Liver (tissue), 9 donors: ENCODE data around the gene SPAG16. TPM values are rescaled to one million over a fixed set of nuclear protein-coding genes. Genes with fewer than 3 reads are reported as not detected.

Experiments
- DNase-seq: peaks from one replicate; pipeline ENCODE4 v3.0.0-alpha.2; 2017; ENCODE audit warnings: low spot score
- H3K27ac ChIP-seq, 2 donors: one replicate each; pipeline ENCODE4 v1.7.0; 2013; ENCODE audit warnings: inconsistent platforms in 2 of 2, low read length in 2 of 2, control low read depth in 1 of 2, low read depth in 1 of 2, mild to moderate bottlenecking in 1 of 2
- H3K27me3 ChIP-seq, 4 donors: one replicate each; pipeline versions ENCODE4 v1.6.1 to v1.7.0; 2013; ENCODE audit warnings: low read length in 3 of 4, inconsistent platforms in 1 of 4, mild to moderate bottlenecking in 1 of 4, moderate library complexity in 1 of 4; ENCODE audit not compliant: control insufficient read depth in 4 of 4, insufficient read depth in 4 of 4
- H3K36me3 ChIP-seq, 4 donors: one replicate each; pipeline versions ENCODE4 v1.6.1 to v1.7.0; 2013; ENCODE audit warnings: low read length in 3 of 4, mild to moderate bottlenecking in 3 of 4, low read depth in 1 of 4, moderate library complexity in 1 of 4; ENCODE audit not compliant: control insufficient read depth in 4 of 4, insufficient read depth in 3 of 4
- H3K4me1 ChIP-seq, 4 donors: one replicate each; pipeline versions ENCODE4 v1.6.1 to v1.7.0; 2013; ENCODE audit warnings: low read length in 3 of 4, mild to moderate bottlenecking in 3 of 4, moderate library complexity in 1 of 4; ENCODE audit not compliant: control insufficient read depth in 4 of 4, insufficient read depth in 4 of 4
- H3K4me3 ChIP-seq, 3 donors: one replicate each; pipeline versions ENCODE4 v1.6.1 to v1.7.0; 2013; ENCODE audit warnings: low read length in 3 of 3, control low read depth in 1 of 3, low read depth in 1 of 3, mild to moderate bottlenecking in 1 of 3
- H3K9ac ChIP-seq, 2 donors: one replicate each; pipeline ENCODE4 v1.7.0; 2013; ENCODE audit warnings: low read length in 2 of 2, mild to moderate bottlenecking in 2 of 2, moderate library complexity in 2 of 2, control low read depth in 1 of 2, low read depth in 1 of 2
- H3K9me3 ChIP-seq, 4 donors: one replicate each; pipeline versions ENCODE4 v1.6.1 to v1.7.0; 2013; ENCODE audit warnings: low read length in 3 of 4; ENCODE audit not compliant: control insufficient read depth in 4 of 4
- EGR1 ChIP-seq, 2 donors: IDR thresholded peaks; 2 replicates each; pipeline ENCODE4 v1.6.1; 2016 to 2018; ENCODE audit warnings: antibody characterized with exemption in 2 of 2, low read depth in 2 of 2
- FOXA1 ChIP-seq: IDR thresholded peaks from 2 replicates; pipeline ENCODE4 v1.6.1; 2016; ENCODE audit warnings: antibody characterized with exemption
- FOXA2 ChIP-seq: IDR thresholded peaks from 2 replicates; pipeline ENCODE4 v1.6.1; 2016; ENCODE audit warnings: antibody characterized with exemption
- GABPA ChIP-seq, 2 donors: IDR thresholded peaks in 1 of 2; conservative IDR thresholded peaks in 1 of 2; 2 replicates each; pipeline ENCODE4 v1.6.1; 2016; ENCODE audit warnings: antibody characterized with exemption in 2 of 2, mild to moderate bottlenecking in 1 of 2, moderate library complexity in 1 of 2
- HNF4A ChIP-seq, 2 donors: conservative IDR thresholded peaks; 2 replicates each; pipeline ENCODE4 v1.6.1; 2016; ENCODE audit warnings: antibody characterized with exemption in 2 of 2, mild to moderate bottlenecking in 2 of 2
- HNF4G ChIP-seq: IDR thresholded peaks from 2 replicates; pipeline ENCODE4 v1.6.1; 2016; ENCODE audit warnings: antibody characterized with exemption
- JUND ChIP-seq, 2 donors: IDR thresholded peaks; 2 replicates each; pipeline ENCODE4 v1.6.1; 2016; ENCODE audit warnings: antibody characterized with exemption in 2 of 2
- MAX ChIP-seq: IDR thresholded peaks from 2 replicates; pipeline ENCODE4 v1.6.1; 2016; ENCODE audit warnings: antibody characterized with exemption
- NR2F2 ChIP-seq: IDR thresholded peaks from 2 replicates; pipeline ENCODE4 v1.6.1; 2016; ENCODE audit warnings: antibody characterized with exemption
- RAD21 ChIP-seq, 2 donors: IDR thresholded peaks; 2 replicates each; pipeline ENCODE4 v1.6.1; 2016; ENCODE audit warnings: antibody characterized with exemption in 2 of 2, mild to moderate bottlenecking in 2 of 2
- RXRA ChIP-seq, 2 donors: IDR thresholded peaks; 2 replicates each; pipeline ENCODE4 v1.6.1; 2017 to 2018; ENCODE audit warnings: antibody characterized with exemption in 2 of 2, mild to moderate bottlenecking in 1 of 2
- SP1 ChIP-seq: IDR thresholded peaks from 2 replicates; pipeline ENCODE4 v1.6.1; 2018; ENCODE audit warnings: antibody characterized with exemption, mild to moderate bottlenecking
- TAF1 ChIP-seq: conservative IDR thresholded peaks from 2 replicates; pipeline ENCODE4 v1.6.1; 2016; ENCODE audit warnings: antibody characterized with exemption, mild to moderate bottlenecking
- YY1 ChIP-seq: IDR thresholded peaks from 2 replicates; pipeline ENCODE4 v1.6.1; 2016; ENCODE audit warnings: antibody characterized with exemption, mild to moderate bottlenecking
- ZBTB33 ChIP-seq: IDR thresholded peaks from 2 replicates; pipeline ENCODE4 v1.6.1; 2016; ENCODE audit warnings: antibody characterized with exemption
- WGBS: extraction: QIAGEN DNeasy Blood & Tissue Kit; methylation state at CpG from one replicate; pipeline ENCODE4 v1.1.7; 2013; 5-methylcytosine and 5-hydroxymethylcytosine counted together
- polyA plus RNA-seq, 2 donors: library from polyadenylated mRNA; stranded (reverse) in 1 of 2; unstranded in 1 of 2; fragments of 200-250 nt in 1 of 2; fragments of >200 nt in 1 of 2; fragmentation: Nextera tagmentation in 1 of 2; extraction: Ambion mirVana in 1 of 2; gene quantifications; one replicate each; pipeline versions ENCODE4 v1.2.1 to v1.2.3, GENCODE V29; 2013 to 2015
- total RNA-seq, 2 donors: library from RNA; depleted of rRNA; stranded (reverse); fragments of >200 nt; gene quantifications; one replicate each; pipeline ENCODE4 v1.2.3, GENCODE V29; 2014
- TF ChIP-seq, protein P1 (sequence below): IDR thresholded peaks from 2 replicates; pipeline ENCODE4 v1.6.1; 2016; ENCODE audit warnings: antibody characterized with exemption, mild to moderate bottlenecking
- TF ChIP-seq, protein P2 (sequence below): fragments of 150-350 bp; IDR thresholded peaks from 2 replicates; pipeline ENCODE4 v1.5.1; 2017; ENCODE audit warnings: improper control_type of control experiment, low read depth, low read length; ENCODE audit not compliant: missing input control
- TF ChIP-seq, protein P3 (sequence below): IDR thresholded peaks from 2 replicates; pipeline ENCODE4 v1.6.1; 2016; ENCODE audit warnings: antibody characterized with exemption
- donor health status: healthy.
- donor health status: healthy.
- donor health status: healthy.
- donor health status: healthy.
- donor health status: healthy.

Gene SPAG16
- total and polyA plus RNA-seq, 4 donors: 6.4 to 12.7 (median 11.4) TPM

- WGBS: 68% methylated on average over 3 of the region's 3 CpGs
- Histone ChIP-seq H3K9ac (no peak overlapping the region), H3K27me3 (no peaks in the 10 kb centered on the region), H3K4me3 (no peak overlapping the region), H3K27ac (no peak overlapping the region), H3K9me3 (peaks cover 0 to 4% (median 0%) of the 10 kb centered on the region in 4 donors), H3K4me1 (no peaks in the 10 kb centered on the region), H3K36me3 (no peaks in the 10 kb centered on the region)
- TF ChIP-seq MAX (no peak), TAF1 (no peak), RAD21 (IDR thresholded peaks at IDR 0.05) (no peak), JUND (IDR thresholded peaks at IDR 0.05) (no peak)
- TF ChIP-seq, protein P1, sequence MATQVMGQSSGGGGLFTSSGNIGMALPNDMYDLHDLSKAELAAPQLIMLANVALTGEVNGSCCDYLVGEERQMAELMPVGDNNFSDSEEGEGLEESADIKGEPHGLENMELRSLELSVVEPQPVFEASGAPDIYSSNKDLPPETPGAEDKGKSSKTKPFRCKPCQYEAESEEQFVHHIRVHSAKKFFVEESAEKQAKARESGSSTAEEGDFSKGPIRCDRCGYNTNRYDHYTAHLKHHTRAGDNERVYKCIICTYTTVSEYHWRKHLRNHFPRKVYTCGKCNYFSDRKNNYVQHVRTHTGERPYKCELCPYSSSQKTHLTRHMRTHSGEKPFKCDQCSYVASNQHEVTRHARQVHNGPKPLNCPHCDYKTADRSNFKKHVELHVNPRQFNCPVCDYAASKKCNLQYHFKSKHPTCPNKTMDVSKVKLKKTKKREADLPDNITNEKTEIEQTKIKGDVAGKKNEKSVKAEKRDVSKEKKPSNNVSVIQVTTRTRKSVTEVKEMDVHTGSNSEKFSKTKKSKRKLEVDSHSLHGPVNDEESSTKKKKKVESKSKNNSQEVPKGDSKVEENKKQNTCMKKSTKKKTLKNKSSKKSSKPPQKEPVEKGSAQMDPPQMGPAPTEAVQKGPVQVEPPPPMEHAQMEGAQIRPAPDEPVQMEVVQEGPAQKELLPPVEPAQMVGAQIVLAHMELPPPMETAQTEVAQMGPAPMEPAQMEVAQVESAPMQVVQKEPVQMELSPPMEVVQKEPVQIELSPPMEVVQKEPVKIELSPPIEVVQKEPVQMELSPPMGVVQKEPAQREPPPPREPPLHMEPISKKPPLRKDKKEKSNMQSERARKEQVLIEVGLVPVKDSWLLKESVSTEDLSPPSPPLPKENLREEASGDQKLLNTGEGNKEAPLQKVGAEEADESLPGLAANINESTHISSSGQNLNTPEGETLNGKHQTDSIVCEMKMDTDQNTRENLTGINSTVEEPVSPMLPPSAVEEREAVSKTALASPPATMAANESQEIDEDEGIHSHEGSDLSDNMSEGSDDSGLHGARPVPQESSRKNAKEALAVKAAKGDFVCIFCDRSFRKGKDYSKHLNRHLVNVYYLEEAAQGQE: no peak
- DNase-seq: no peak
Measured at GRCh38 chr2:214011676-214012075, 727.4 kb downstream of the SPAG16 start.

DNA sequence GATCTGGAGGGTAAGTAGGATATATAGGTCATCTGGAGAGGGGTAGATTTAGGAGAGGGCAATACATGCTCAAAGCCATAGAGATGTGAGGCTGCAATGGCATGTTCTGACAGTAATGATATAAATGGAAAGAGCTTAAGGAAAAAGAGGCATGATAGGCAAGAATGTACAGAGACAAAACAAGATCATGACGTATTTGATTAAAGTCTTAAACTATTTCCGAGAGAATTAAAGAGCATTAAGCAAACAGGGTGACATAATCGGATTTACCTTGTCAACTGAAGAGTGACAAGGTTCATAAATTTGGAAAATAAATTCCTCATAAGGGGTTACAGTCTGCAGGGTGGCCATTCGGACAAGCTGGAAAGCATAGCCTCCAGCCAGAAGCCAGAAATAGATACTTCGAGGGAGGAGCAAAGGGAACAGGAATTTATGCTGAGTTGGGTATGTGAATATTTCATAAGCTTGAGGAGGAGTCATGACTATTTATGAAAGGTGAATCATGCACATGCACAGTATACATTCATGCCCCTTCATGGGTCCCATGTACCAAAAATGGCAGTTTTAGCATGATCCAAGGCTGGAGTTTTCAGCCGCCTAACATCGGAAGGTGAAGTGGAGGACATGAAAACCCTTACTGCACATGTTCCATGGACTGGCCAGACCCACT lies 730.4 kb downstream of the SPAG16 start:
- no peak overlapping the region for H3K27ac ChIP-seq
- no peaks in the 10 kb centered on the region for H3K27me3 ChIP-seq
- no peaks in the 10 kb centered on the region for H3K36me3 ChIP-seq
- TF ChIP-seq, protein P1: no peak
- TF ChIP-seq FOXA2 (no peak), RAD21 (IDR thresholded peaks at IDR 0.05) (no peak), NR2F2 (no peak), ZBTB33 (no peak), FOXA1 (no peak), HNF4A (conservative IDR thresholded peaks at IDR 0.05) (no peak), YY1 (no peak), SP1 (no peak), TAF1 (no peak), RXRA (IDR thresholded peaks at IDR 0.05) (no peak), HNF4G (no peak), GABPA (IDR thresholded peaks at IDR 0.05 in 1 of 2, conservative IDR thresholded peaks at IDR 0.05 in 1 of 2) (no peak), MAX (no peak), EGR1 (IDR thresholded peaks at IDR 0.05; ENCODE audit: low read depth in 2 of 2) (no peak), JUND (IDR thresholded peaks at IDR 0.05) (no peak)
- TF ChIP-seq, protein P2, sequence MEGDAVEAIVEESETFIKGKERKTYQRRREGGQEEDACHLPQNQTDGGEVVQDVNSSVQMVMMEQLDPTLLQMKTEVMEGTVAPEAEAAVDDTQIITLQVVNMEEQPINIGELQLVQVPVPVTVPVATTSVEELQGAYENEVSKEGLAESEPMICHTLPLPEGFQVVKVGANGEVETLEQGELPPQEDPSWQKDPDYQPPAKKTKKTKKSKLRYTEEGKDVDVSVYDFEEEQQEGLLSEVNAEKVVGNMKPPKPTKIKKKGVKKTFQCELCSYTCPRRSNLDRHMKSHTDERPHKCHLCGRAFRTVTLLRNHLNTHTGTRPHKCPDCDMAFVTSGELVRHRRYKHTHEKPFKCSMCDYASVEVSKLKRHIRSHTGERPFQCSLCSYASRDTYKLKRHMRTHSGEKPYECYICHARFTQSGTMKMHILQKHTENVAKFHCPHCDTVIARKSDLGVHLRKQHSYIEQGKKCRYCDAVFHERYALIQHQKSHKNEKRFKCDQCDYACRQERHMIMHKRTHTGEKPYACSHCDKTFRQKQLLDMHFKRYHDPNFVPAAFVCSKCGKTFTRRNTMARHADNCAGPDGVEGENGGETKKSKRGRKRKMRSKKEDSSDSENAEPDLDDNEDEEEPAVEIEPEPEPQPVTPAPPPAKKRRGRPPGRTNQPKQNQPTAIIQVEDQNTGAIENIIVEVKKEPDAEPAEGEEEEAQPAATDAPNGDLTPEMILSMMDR: no peak
- TF ChIP-seq, protein P3, sequence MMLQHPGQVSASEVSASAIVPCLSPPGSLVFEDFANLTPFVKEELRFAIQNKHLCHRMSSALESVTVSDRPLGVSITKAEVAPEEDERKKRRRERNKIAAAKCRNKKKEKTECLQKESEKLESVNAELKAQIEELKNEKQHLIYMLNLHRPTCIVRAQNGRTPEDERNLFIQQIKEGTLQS: no peak
- H3K9me3 ChIP-seq: no peaks in the 10 kb centered on the region
- no peak overlapping the region for H3K9ac ChIP-seq
- no peaks in the 10 kb centered on the region for H3K4me1 ChIP-seq
- DNase-seq: no peak
- WGBS: 71% methylated on average over 7 of the region's 7 CpGs
- no peak overlapping the region for H3K4me3 ChIP-seq
